DMS53 treated with DMSO at 0.1 percent for 48 hours (cell line): ENCODE measurements around the gene STAB1.

ENCODE experiments used
- DNase-seq: peaks from one replicate; lab custom pipeline; 2025; ENCODE audit not compliant: unreplicated experiment; lab: John Stamatoyannopoulos, UW

STAB1 gene

GRCh38 chr3:52483577-52484381 is 11.4 kb upstream of the STAB1 start:
- DNase-seq, result no peak

- DNase-seq, result no peak
These were observed 10.3 kb upstream of the STAB1 start for GRCh38 chr3:52484680-52485461.

DNA sequence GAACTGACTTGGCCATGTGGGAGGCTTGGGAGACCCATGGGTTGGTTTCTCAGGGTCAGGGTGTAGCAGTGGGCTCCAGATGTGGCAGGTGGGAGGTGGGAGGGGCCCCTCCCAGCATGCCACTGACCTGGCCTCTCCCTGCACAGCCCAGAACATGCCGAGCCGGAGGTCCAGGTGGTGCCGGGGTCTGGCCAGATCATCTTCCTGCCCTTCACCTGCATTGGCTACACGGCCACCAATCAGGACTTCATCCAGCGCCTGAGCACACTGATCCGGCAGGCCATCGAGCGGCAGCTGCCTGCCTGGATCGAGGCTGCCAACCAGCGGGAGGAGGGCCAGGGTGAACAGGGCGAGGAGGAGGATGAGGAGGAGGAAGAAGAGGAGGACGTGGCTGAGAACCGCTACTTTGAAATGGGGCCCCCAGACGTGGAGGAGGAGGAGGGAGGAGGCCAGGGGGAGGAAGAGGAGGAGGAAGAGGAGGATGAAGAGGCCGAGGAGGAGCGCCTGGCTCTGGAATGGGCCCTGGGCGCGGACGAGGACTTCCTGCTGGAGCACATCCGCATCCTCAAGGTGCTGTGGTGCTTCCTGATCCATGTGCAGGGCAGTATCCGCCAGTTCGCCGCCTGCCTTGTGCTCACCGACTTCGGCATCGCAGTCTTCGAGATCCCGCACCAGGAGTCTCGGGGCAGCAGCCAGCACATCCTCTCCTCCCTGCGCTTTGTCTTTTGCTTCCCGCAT is 7.9 kb upstream of the STAB1 start:
- no peak for DNase-seq

DNA sequence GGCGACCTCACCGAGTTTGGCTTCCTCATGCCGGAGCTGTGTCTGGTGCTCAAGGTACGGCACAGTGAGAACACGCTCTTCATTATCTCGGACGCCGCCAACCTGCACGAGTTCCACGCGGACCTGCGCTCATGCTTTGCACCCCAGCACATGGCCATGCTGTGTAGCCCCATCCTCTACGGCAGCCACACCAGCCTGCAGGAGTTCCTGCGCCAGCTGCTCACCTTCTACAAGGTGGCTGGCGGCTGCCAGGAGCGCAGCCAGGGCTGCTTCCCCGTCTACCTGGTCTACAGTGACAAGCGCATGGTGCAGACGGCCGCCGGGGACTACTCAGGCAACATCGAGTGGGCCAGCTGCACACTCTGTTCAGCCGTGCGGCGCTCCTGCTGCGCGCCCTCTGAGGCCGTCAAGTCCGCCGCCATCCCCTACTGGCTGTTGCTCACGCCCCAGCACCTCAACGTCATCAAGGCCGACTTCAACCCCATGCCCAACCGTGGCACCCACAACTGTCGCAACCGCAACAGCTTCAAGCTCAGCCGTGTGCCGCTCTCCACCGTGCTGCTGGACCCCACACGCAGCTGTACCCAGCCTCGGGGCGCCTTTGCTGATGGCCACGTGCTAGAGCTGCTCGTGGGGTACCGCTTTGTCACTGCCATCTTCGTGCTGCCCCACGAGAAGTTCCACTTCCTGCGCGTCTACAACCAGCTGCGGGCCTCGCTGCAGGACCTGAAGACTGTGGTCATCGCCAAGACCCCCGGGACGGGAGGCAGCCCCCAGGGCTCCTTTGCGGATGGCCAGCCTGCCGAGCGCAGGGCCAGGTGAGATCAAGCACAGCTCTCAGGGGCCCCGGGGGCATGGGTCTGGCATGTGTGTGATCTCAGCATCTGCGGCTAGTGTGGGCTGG is 7.1 kb upstream of the STAB1 start:
- DNase-seq, result no peak

DNA sequence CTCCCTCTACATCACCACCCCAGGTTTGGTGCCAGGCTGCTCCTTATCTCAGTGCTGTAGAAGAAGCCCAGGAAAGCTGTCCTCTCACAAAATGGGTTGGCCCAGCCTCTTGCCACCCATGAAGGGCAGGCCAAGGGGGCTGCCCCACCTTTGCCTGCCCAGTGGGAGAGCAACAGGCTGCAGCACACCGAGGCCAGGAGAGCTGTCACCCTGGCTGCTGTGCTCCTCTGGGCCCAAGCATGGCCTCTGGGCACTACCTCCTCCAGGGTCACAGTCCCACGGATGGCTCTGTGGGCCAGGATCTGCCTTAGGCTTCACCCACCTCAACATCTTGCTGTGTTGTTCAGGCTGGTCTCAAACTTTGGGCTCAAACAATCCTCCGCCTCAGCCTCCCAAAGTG is 6.4 kb upstream of the STAB1 start:
- no peak for DNase-seq

- DNase-seq, result no peak
These were observed 5.7 kb upstream of the STAB1 start for GRCh38 chr3:52489453-52489852.

- DNase-seq, result no peak
These were observed 4.9 kb upstream of the STAB1 start for GRCh38 chr3:52490035-52490938.

- no peak for DNase-seq
These were observed 4.1 kb upstream of the STAB1 start for GRCh38 chr3:52490939-52491526.

DNA sequence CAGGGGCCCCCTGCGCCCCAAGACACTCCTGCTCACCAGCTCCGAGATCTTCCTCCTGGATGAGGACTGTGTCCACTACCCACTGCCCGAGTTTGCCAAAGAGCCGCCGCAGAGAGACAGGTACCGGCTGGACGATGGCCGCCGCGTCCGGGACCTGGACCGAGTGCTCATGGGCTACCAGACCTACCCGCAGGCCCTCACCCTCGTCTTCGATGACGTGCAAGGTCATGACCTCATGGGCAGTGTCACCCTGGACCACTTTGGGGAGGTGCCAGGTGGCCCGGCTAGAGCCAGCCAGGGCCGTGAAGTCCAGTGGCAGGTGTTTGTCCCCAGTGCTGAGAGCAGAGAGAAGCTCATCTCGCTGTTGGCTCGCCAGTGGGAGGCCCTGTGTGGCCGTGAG is 3.1 kb upstream of the STAB1 start:
- DNase-seq, result no peak

DNA sequence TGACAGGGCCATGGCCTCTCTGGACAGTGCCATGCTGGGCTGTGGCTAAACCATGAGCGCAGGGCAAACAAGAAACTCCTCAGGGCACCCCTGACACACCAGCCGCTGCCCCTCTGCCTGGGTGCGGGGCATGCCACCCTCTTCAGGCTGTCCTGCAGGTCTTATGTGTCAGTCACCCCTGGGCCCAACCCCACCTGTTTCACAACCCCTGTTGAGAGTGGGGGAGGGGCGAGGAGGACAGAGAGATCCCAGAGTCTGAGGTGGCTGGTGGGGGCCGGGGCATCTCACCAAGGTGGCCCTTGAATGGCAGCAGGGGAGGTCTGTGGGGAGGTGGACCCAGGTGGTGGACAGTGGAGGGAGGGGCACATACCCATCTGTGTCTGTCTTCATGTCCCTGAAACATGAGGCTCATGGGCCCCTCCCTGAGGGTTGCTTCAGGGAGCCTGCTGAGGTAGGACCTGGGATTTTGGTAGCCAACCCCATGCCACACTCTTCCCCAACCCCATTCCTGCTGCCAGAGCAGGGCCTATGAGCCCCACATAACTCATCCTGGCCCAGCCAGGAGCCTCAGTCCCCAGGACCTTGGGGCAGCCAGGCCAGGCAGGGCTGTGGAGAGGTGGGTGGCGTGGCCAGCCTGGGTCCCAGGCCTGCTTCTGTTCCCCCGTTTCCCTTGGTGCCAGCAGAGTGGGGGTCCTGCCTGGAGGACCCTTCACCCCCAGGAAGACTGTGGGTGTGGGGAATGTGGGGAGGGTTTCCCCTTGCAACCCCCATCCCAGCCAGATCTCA is 1.7 kb upstream of the STAB1 start:
- no peak for DNase-seq

GRCh38 chr3:52494445-52494844 is 693 bp upstream of the STAB1 start:
- no peak for DNase-seq

DNA sequence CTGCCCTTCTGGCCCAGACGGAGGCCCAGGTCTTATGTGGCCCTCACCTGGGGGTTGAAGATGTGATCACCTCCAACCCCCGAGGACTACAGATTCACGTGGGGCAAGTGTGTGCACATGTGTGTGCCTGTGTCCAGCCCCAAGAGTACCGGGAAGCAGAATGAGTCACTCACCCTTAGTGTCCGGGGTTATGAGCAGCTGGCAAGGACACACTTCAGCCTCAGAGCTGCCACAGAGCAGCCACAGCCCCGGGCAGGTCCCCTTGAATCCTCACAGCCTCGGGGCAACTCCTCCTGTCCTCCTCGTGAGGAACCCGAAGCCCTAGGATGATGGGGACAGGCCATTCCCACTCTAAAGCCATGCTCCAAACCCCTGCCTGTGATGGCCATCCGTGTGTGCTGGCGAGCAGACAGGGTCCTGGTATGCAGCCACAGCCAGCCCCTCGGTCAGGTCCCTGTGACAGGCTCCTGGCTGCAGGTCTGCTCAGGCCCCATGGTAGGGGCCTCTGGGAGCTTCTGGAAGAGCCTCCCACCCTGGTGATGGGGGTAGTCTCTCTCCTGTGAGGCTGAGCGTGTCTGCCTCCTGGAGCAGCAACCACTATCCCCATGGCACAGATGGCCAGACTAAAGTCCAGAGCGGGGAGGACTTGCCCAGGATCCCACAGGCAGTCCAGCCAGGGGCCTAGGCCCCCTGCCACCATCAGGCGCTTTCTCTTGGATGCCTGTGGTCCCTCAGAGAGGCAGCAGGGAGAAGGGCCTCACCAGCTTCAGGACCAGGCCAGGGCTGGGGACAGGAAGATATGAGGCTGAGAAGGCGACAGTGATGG is 852 bp downstream of the STAB1 start:
- no peak for DNase-seq

DNA sequence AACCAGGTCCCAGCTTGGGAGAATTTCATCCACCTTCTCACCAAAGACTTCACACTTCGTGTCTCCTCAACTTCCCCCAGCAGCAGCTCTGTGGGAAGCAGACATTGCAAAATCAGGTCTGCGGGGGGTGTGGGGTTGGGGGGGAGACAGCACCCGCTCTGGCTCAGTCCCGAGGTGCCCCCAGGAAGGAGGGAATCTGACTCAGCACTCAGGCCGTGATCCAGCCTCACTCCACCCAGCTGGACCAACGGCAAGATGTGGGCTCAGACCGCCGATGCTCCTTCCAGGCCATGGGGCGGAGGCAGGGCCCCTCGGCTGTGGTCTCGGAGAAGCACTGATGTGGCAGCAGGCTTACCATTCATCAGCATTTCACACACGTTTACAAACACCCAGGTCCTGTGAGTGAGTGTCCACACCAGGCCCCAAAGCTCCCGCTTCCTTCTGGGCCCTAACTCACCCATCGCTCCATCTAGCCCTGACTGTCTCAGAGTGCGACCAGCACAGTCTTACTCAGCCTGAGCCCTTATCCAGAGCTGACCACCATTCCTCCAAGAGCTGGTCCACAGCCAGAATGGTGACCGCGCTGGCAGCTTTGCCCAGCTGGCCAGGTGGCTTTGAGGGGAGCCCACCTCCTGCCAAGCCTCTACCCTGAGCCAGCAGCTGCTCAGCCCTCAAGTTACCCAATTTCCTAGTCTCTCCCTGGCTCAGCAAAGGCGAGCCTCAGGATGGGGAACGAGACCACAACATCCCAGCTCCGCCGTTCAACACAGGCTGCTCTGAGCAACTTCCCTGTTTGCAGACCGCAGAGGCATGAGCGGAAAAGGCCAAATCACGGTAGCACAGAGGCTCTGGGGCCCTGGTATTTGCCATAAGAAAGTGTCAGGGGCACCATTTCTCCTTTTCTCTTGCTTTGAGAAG is 3.3 kb downstream of the STAB1 start:
- no peak for DNase-seq

- no peak for DNase-seq
These were observed 5.9 kb downstream of the STAB1 start for GRCh38 chr3:52501046-52501445.

GRCh38 chr3:52502001-52502400 is 6.9 kb downstream of the STAB1 start:
- no peak for DNase-seq

- DNase-seq, result no peak
These were observed 7.7 kb downstream of the STAB1 start for GRCh38 chr3:52502808-52503350.
